KOPT-K1 (cell line): ENCODE data around the gene ORC5.
"Not testable (repeated sequence)": the region's sequence is repeated elsewhere in the genome, so short reads cannot be mapped to it uniquely, and the experiment has no call there.

ENCODE experiments used
- H3K27ac ChIP-seq: fragments of 200-600 bp; sonication (generic); 2 replicates; pipeline ENCODE4 v1.5.1; 2016; ENCODE audit warnings: antibody characterized with exemption, mild to moderate bottlenecking, low read depth, low read length; ENCODE audit not compliant: poor library complexity, severe bottlenecking
- H3K36me3 ChIP-seq: fragments of 200-600 bp; sonication (generic); 2 replicates; pipeline ENCODE4 v1.5.1; 2017; ENCODE audit warnings: antibody characterized with exemption, mild to moderate bottlenecking, low read length, moderate library complexity; ENCODE audit not compliant: insufficient read depth
- H3K9me3 ChIP-seq: fragments of 200-600 bp; sonication (generic); 2 replicates; pipeline ENCODE4 v1.5.1; 2017; ENCODE audit warnings: antibody characterized with exemption, low read length, mild to moderate bottlenecking; ENCODE audit not compliant: insufficient read depth, poor library complexity, severe bottlenecking

The ORC5 gene

GRCh38 chr7:104207731-104208420 is at the start of gene ORC5:
TSS of gene ORC5 (minus strand) at chr7:104208013. CDS start at chr7:104207904, 109 bp downstream.
- peaks cover 13% of the 10 kb centered on the region for H3K36me3 ChIP-seq
- peak within 1 kb of the TSS; percentile 69 for H3K27ac ChIP-seq
- H3K9me3 ChIP-seq, result no peaks in the 10 kb centered on the region

GRCh38 chr7:104255616-104256015 is 47.8 kb upstream of the ORC5 start:
- Histone ChIP-seq H3K9me3 (no peaks in the 10 kb centered on the region), H3K27ac (no peak overlapping the region)

GRCh38 chr7:104255194-104255593 is 47.4 kb upstream of the ORC5 start:
- no peaks in the 10 kb centered on the region for H3K9me3 ChIP-seq
- H3K36me3 ChIP-seq, result no peaks in the 10 kb centered on the region
- no peak overlapping the region for H3K27ac ChIP-seq

More at GRCh38 chr7:104255616-104256015, 47.8 kb upstream of the ORC5 start:
- no peaks in the 10 kb centered on the region for H3K36me3 ChIP-seq

- Histone ChIP-seq H3K9me3 (no peaks in the 10 kb centered on the region), H3K27ac (no peak overlapping the region), H3K36me3 (no peaks in the 10 kb centered on the region)
Observed at GRCh38 chr7:104254696-104255095, 46.9 kb upstream of the ORC5 start.

GRCh38 chr7:104252409-104253134 is 44.8 kb upstream of the ORC5 start:
- Histone ChIP-seq H3K36me3 (no peaks in the 10 kb centered on the region), H3K27ac (no peak overlapping the region), H3K9me3 (no peaks in the 10 kb centered on the region)

GRCh38 chr7:104242638-104243037 is 34.8 kb upstream of the ORC5 start:
- H3K36me3 ChIP-seq, result no peaks in the 10 kb centered on the region
- H3K27ac ChIP-seq, result no peak overlapping the region
- H3K9me3 ChIP-seq, result no peaks in the 10 kb centered on the region

GRCh38 chr7:104241538-104242209 is 33.9 kb upstream of the ORC5 start:
- no peak overlapping the region for H3K27ac ChIP-seq
- H3K9me3 ChIP-seq, result no peaks in the 10 kb centered on the region
- no peaks in the 10 kb centered on the region for H3K36me3 ChIP-seq

- Histone ChIP-seq H3K27ac (no peak overlapping the region), H3K9me3 (no peaks in the 10 kb centered on the region), H3K36me3 (no peaks in the 10 kb centered on the region)
Observed at GRCh38 chr7:104241135-104241534, 33.3 kb upstream of the ORC5 start.

- H3K9me3 ChIP-seq, result no peaks in the 10 kb centered on the region
- no peaks in the 10 kb centered on the region for H3K36me3 ChIP-seq
- H3K27ac ChIP-seq, result no peak overlapping the region
Observed at GRCh38 chr7:104240401-104240800, 32.6 kb upstream of the ORC5 start.

- H3K36me3 ChIP-seq, H3K27ac ChIP-seq, H3K9me3 ChIP-seq: not testable (repeated sequence)
Observed at GRCh38 chr7:104234990-104235389, 27.2 kb upstream of the ORC5 start.

- no peaks in the 10 kb centered on the region for H3K9me3 ChIP-seq
- no peak overlapping the region for H3K27ac ChIP-seq
- no peaks in the 10 kb centered on the region for H3K36me3 ChIP-seq
Observed at GRCh38 chr7:104231054-104232046, 23.5 kb upstream of the ORC5 start.

GRCh38 chr7:104230606-104231005 is 22.8 kb upstream of the ORC5 start:
- no peaks in the 10 kb centered on the region for H3K9me3 ChIP-seq
- H3K27ac ChIP-seq, result no peak overlapping the region
- H3K36me3 ChIP-seq, result no peaks in the 10 kb centered on the region

- Histone ChIP-seq H3K27ac (no peak overlapping the region), H3K36me3 (no peaks in the 10 kb centered on the region), H3K9me3 (peaks cover 4% of the 10 kb centered on the region)
Observed at GRCh38 chr7:104228442-104228841, 20.6 kb upstream of the ORC5 start.

- peaks cover 13% of the 10 kb centered on the region for H3K9me3 ChIP-seq
- H3K36me3 ChIP-seq, result no peaks in the 10 kb centered on the region
- no peak overlapping the region for H3K27ac ChIP-seq
Observed at GRCh38 chr7:104225451-104225850, 17.6 kb upstream of the ORC5 start.
